ENCODE results near the gene PRR27.
"Not testable (repeated sequence)": the region's sequence is repeated elsewhere in the genome, so short reads cannot be mapped to it uniquely, and the experiment has no call there.

The PRR27 gene

GRCh38 chr4:70203601-70204000 lies 49.6 kb downstream of the PRR27 start:
- no peak for DNase-seq

GRCh38 chr4:70212752-70213151 lies 58.7 kb downstream of the PRR27 start:
- not testable (repeated sequence) for DNase-seq
